IMR-90 (cell line): ENCODE measurements around the gene BRINP3. TPM values are rescaled to one million over a fixed set of nuclear protein-coding genes. Genes with fewer than 3 reads are reported as not detected.

ENCODE experiments used
- ATAC-seq: fragments of 200-7000 bp; cut with Tn5 transposase; 2 replicates; pipeline ENCODE4 v1.9.1; 2020; ENCODE audit warnings: low read depth, mild to moderate bottlenecking, moderate library complexity
- BruUV-seq: library from RNA; stranded (reverse); fragments of 400-500 nt; replicated peaks from 2 replicates; lab custom pipeline; 2021; lab: Mats Ljungman, UMichigan
- CTCF ChIA-PET: fragments of 300-600 bp; formaldehyde crosslinking; extraction: SDS; loops from one replicate; lab custom pipeline; 2021; ENCODE audit warnings: antibody characterized with exemption; lab: Yijun Ruan, JAX
- POLR2A ChIA-PET: fragments of 300-600 bp; sonication (Branson Sonifier 250); formaldehyde crosslinking; loops from one replicate; lab custom pipeline; 2022; ENCODE audit warnings: antibody characterized with exemption; ENCODE audit not compliant: unreplicated experiment; lab: Charles Lee
- DNase-seq: peaks from one replicate; pipeline ENCODE4 v3.0.0; 2013
- H2AFZ ChIP-seq: replicated peaks from 2 replicates; pipeline ENCODE3; 2013; ENCODE audit warnings: low read length, mild to moderate bottlenecking; ENCODE audit not compliant: poor library complexity
- H2AK5ac ChIP-seq: 2 replicates; pipeline ENCODE4 v1.6.1; 2013; ENCODE audit warnings: low read depth, low read length, inconsistent platforms
- H2AK9ac ChIP-seq: replicated peaks from 2 replicates; pipeline ENCODE3; 2013; ENCODE audit warnings: mild to moderate bottlenecking, low read depth, low read length, moderate library complexity; ENCODE audit not compliant: poor library complexity
- H2BK120ac ChIP-seq: 2 replicates; pipeline ENCODE4 v1.6.1; 2013; ENCODE audit warnings: low read depth, low read length, inconsistent platforms
- H2BK15ac ChIP-seq: 3 replicates; pipeline ENCODE4 v1.6.1; 2013; ENCODE audit warnings: low read depth, low read length, inconsistent platforms
- H2BK20ac ChIP-seq: 2 replicates; pipeline ENCODE4 v1.6.1; 2013; ENCODE audit warnings: low read depth, mild to moderate bottlenecking, inconsistent platforms, low read length, moderate library complexity
- H2BK5ac ChIP-seq: 2 replicates; pipeline ENCODE4 v1.6.1; 2013; ENCODE audit warnings: mild to moderate bottlenecking, low read depth, low read length, inconsistent platforms; ENCODE audit not compliant: poor library complexity, severe bottlenecking
- H3K14ac ChIP-seq: replicated peaks from 2 replicates; pipeline ENCODE4 v1.6.1; 2013; ENCODE audit warnings: low read depth, low read length, inconsistent platforms
- H3K18ac ChIP-seq: 2 replicates; pipeline ENCODE4 v1.6.1; 2013; ENCODE audit warnings: low read depth, low read length, control low read depth
- H3K23ac ChIP-seq: 2 replicates; pipeline ENCODE4 v1.6.1; 2013; ENCODE audit warnings: low read depth, low read length, inconsistent platforms
- H3K27ac ChIP-seq: 2 replicates; pipeline ENCODE4 v1.5.1; 2013; ENCODE audit warnings: mild to moderate bottlenecking, control low read depth, low read length; ENCODE audit not compliant: insufficient read depth
- H3K27me3 ChIP-seq: 2 replicates; pipeline ENCODE4 v1.6.1; 2013; ENCODE audit warnings: low read length; ENCODE audit not compliant: control insufficient read depth, insufficient read depth
- H3K36me3 ChIP-seq: 2 replicates; pipeline ENCODE4 v1.6.1; 2013; ENCODE audit warnings: low read length, mixed read lengths; ENCODE audit not compliant: control insufficient read depth, insufficient read depth
- H3K4ac ChIP-seq: 2 replicates; pipeline ENCODE4 v1.6.1; 2013; ENCODE audit warnings: low read depth, low read length, inconsistent platforms
- H3K4me1 ChIP-seq: 2 replicates; pipeline ENCODE4 v1.6.1; 2013; ENCODE audit warnings: low read length, mixed read lengths; ENCODE audit not compliant: control insufficient read depth, insufficient read depth
- H3K4me2 ChIP-seq: 2 replicates; pipeline ENCODE4 v1.6.1; 2013; ENCODE audit warnings: low read depth, mild to moderate bottlenecking, control low read depth, low read length, moderate library complexity
- H3K4me3 ChIP-seq: 2 replicates; pipeline ENCODE4 v1.5.1; 2013; ENCODE audit warnings: low read depth, mild to moderate bottlenecking, control low read depth, low read length, moderate library complexity; ENCODE audit not compliant: insufficient read depth
- H3K56ac ChIP-seq: 2 replicates; pipeline ENCODE4 v1.6.1; 2013; ENCODE audit warnings: low read length, inconsistent platforms; ENCODE audit not compliant: insufficient read depth; ENCODE audit errors: extremely low read depth
- H3K79me1 ChIP-seq, 2 experiments: 2 replicates each; pipeline ENCODE4 v1.6.1; 2013; ENCODE audit warnings: low read length in 2 of 2, inconsistent platforms in 1 of 2, low read depth in 1 of 2
- H3K9ac ChIP-seq: 2 replicates; pipeline ENCODE4 v1.6.1; 2013; ENCODE audit warnings: low read depth, low read length, control low read depth
- H3K9me1 ChIP-seq: 2 replicates; pipeline ENCODE4 v1.6.1; 2013; ENCODE audit warnings: low read length, inconsistent platforms; ENCODE audit not compliant: insufficient read depth
- H3K9me3 ChIP-seq: 2 replicates; pipeline ENCODE4 v1.6.1; 2013; ENCODE audit warnings: low read length; ENCODE audit not compliant: control insufficient read depth, insufficient read depth
- H4K20me1 ChIP-seq: 2 replicates; pipeline ENCODE4 v1.6.1; 2013; ENCODE audit warnings: low read length, inconsistent platforms; ENCODE audit not compliant: insufficient read depth
- H4K5ac ChIP-seq: 2 replicates; pipeline ENCODE4 v1.6.1; 2013; ENCODE audit warnings: mild to moderate bottlenecking, low read depth, low read length, control low read depth
- H4K8ac ChIP-seq, 2 experiments: 2 replicates each; pipeline ENCODE4 v1.6.1; 2013; ENCODE audit warnings: low read depth in 2 of 2, low read length in 2 of 2, control low read depth in 1 of 2, inconsistent platforms in 1 of 2
- H4K91ac ChIP-seq: 2 replicates; pipeline ENCODE4 v1.6.1; 2013; ENCODE audit warnings: low read depth, low read length, inconsistent platforms; ENCODE audit not compliant: insufficient read depth
- BHLHE40 ChIP-seq: fragments of 150-350 bp; IDR thresholded peaks from 2 replicates; pipeline ENCODE4 v1.6.1; 2016; ENCODE audit warnings: mild to moderate bottlenecking, low read depth, low read length
- CEBPB ChIP-seq: IDR thresholded peaks from 2 replicates; pipeline ENCODE4 v1.6.1; 2012; ENCODE audit warnings: low read depth, low read length, improper control_type of control experiment
- CHD1 ChIP-seq: IDR thresholded peaks from 2 replicates; pipeline ENCODE4 v1.6.1; 2012; ENCODE audit warnings: low read depth, low read length, improper control_type of control experiment
- FOS ChIP-seq: fragments of 150-350 bp; IDR thresholded peaks from 2 replicates; pipeline ENCODE4 v1.6.1; 2016; ENCODE audit warnings: low read depth, low read length
- MAFK ChIP-seq: IDR thresholded peaks from 2 replicates; pipeline ENCODE4 v1.6.1; 2012; ENCODE audit warnings: low read depth, low read length, improper control_type of control experiment
- MXI1 ChIP-seq: IDR thresholded peaks from 2 replicates; pipeline ENCODE4 v1.6.1; 2012; ENCODE audit warnings: low read depth, mild to moderate bottlenecking, low read length, moderate library complexity, borderline replicate concordance
- POLR2A ChIP-seq: IDR thresholded peaks from 2 replicates; pipeline ENCODE4 v1.6.1; 2012; ENCODE audit warnings: mild to moderate bottlenecking, low read depth, low read length
- RAD21 ChIP-seq: IDR thresholded peaks from 2 replicates; pipeline ENCODE4 v1.6.1; 2012; ENCODE audit warnings: low read length, improper control_type of control experiment
- RCOR1 ChIP-seq: IDR thresholded peaks from 2 replicates; pipeline ENCODE4 v1.6.1; 2012; ENCODE audit warnings: mild to moderate bottlenecking, low read length, improper control_type of control experiment; ENCODE audit not compliant: insufficient replicate concordance
- RFX5 ChIP-seq: IDR thresholded peaks from 2 replicates; pipeline ENCODE4 v1.8.0; 2012; ENCODE audit warnings: low read depth, mild to moderate bottlenecking, low read length, moderate library complexity
- SMC3 ChIP-seq: fragments of 150-350 bp; IDR thresholded peaks from 2 replicates; pipeline ENCODE4 v1.6.1; 2016; ENCODE audit warnings: low read depth, mild to moderate bottlenecking, antibody characterized with exemption, low read length, moderate library complexity
- WGBS, 2 experiments: methylation state at CpG; one replicate each; pipeline versions ENCODE4 v1.1.5 to v1.1.7; 2013; ENCODE audit warnings: missing lambda C conversion rate in 2 of 2; ENCODE audit not compliant: insufficient read length in 1 of 2; ENCODE audit errors: extremely low coverage in 2 of 2; 5-methylcytosine and 5-hydroxymethylcytosine counted together
- dilution Hi-C: fragments of 300-500 bp; cut with HindIII; formaldehyde crosslinking; loops from one replicate; pipeline ENCODE4 v1.14.3; 2018; ENCODE audit warnings: low sequenced_read_pairs; ENCODE audit not compliant: unreplicated experiment
- in situ Hi-C: fragments of 300-500 bp; cut with MboI; formaldehyde crosslinking; loops from 3 replicates; pipeline ENCODE4 v1.14.3; 2019; ENCODE audit warnings: low sequenced_read_pairs, inconsistent platforms, mixed read lengths
- intact Hi-C: fragments of 100-400 bp; cut with micrococcal nuclease; formaldehyde crosslinking; loops from 2 replicates; pipeline ENCODE4 v1.10.0; 2022
- polyA plus RNA-seq, 3 experiments: library from polyadenylated mRNA; depleted of rRNA; stranded (reverse); fragments of >200 nt; gene quantifications; 2 replicates each; pipeline ENCODE4 v1.2.3, GENCODE V29; 2012; ENCODE audit warnings: low replicate concordance in 1 of 3
- total RNA-seq: library from RNA; depleted of rRNA; stranded (reverse); fragments of >200 nt; gene quantifications from 2 replicates; pipeline ENCODE4 v1.2.3, GENCODE V29; 2012
- TF ChIP-seq, protein P1 (sequence below): fragments of 150-350 bp; IDR thresholded peaks from 2 replicates; pipeline ENCODE4 v1.6.1; 2016; ENCODE audit warnings: low read depth, mild to moderate bottlenecking, low read length, moderate library complexity, borderline replicate concordance

The BRINP3 gene
- total and polyA plus RNA-seq, 2 of the 4 experiments (the other 2 are of a cell fraction), result 0.15 to 0.36 TPM

DNA sequence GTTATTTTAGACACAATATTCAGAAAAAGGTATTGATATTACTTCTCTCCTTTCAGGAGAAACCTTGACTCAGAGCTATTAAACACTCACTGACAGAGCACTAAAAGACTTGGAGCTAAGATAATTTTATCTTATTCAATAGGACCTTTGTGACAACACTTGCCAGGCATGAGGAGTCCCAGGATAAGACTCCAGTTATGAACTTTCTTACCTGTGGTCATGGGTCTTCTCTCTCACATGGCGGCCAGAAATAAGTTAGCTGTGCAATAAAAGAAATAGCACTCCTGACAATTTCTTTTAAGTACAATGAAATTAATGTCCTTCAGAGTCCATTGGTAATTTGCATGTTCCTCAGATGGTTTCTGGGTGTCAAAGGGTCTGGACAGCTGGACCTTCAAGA, 382.1 kb downstream of the BRINP3 start:
- DNase-seq, result no peak
- H4K5ac ChIP-seq, result no peak overlapping the region
- H3K4me1 ChIP-seq, result no peaks in the 10 kb centered on the region
- no CpG with 5 or more reads among the region's 1 CpG for WGBS, 2 experiments
- no peak overlapping the region for H3K4me2 ChIP-seq
- CTCF ChIA-PET, result interaction anchor here (0.7 kb wide), 1 partner anchor 13 kb away, joined by 3 read pairs; no protein-coding TSS in a partner anchor
- dilution Hi-C loops (no loop called here), intact Hi-C loops (no loop called here), in situ Hi-C loops (no loop called here)
- no peak overlapping the region for H3K18ac ChIP-seq
- no peak overlapping the region for H2BK120ac ChIP-seq
- H3K23ac ChIP-seq, result no peak overlapping the region
- H2BK15ac ChIP-seq, result no peak overlapping the region
- no peak overlapping the region for H2AK5ac ChIP-seq
- ATAC-seq, result no peak
- H3K4ac ChIP-seq, result no peak overlapping the region
- H3K56ac ChIP-seq, result no peak overlapping the region
- no TSS peak for BruUV-seq
- no peak overlapping the region for H2BK5ac ChIP-seq
- H3K79me1 ChIP-seq, result no peaks in the 10 kb centered on the region
- H4K8ac ChIP-seq, result no peak overlapping the region
- H3K9me1 ChIP-seq, result no peaks in the 10 kb centered on the region
- H3K14ac ChIP-seq, result 0 out of 2 replicates have a peak overlapping the region, but pooled peaks have one; percentile 22
- no peak overlapping the region for H2BK20ac ChIP-seq
- no peak overlapping the region for H2AK9ac ChIP-seq
- no peak overlapping the region for H3K27ac ChIP-seq
- H4K20me1 ChIP-seq, result no peaks in the 10 kb centered on the region
- H3K27me3 ChIP-seq, result no peaks in the 10 kb centered on the region
- no peak overlapping the region for H2AFZ ChIP-seq
- H4K91ac ChIP-seq, result no peak overlapping the region
- POLR2A ChIA-PET, result no interaction called here
- no peaks in the 10 kb centered on the region for H3K9me3 ChIP-seq
- no peaks in the 10 kb centered on the region for H3K36me3 ChIP-seq
- TF ChIP-seq RAD21, result no peak
- TF ChIP-seq, protein P1, sequence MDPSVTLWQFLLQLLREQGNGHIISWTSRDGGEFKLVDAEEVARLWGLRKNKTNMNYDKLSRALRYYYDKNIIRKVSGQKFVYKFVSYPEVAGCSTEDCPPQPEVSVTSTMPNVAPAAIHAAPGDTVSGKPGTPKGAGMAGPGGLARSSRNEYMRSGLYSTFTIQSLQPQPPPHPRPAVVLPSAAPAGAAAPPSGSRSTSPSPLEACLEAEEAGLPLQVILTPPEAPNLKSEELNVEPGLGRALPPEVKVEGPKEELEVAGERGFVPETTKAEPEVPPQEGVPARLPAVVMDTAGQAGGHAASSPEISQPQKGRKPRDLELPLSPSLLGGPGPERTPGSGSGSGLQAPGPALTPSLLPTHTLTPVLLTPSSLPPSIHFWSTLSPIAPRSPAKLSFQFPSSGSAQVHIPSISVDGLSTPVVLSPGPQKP, result no peak
- no peak for TF ChIP-seq POLR2A
- TF ChIP-seq CEBPB, result no peak
- no peak for TF ChIP-seq BHLHE40
- no peak for TF ChIP-seq SMC3
- TF ChIP-seq RCOR1, result no peak
- TF ChIP-seq FOS, result no peak
- TF ChIP-seq RFX5, result no peak
- no peak for TF ChIP-seq MAFK
- no peak for TF ChIP-seq MXI1
- TF ChIP-seq CHD1, result no peak
- H3K9ac ChIP-seq, result no peak overlapping the region
- no peak overlapping the region for H3K4me3 ChIP-seq
